Activated T-helper 1 cell treated with anti-CD3 and anti-CD28 coated beads, Interleukin-12 subunit alpha, Interleukin-12 subunit beta, Interleukin-2, Interleukin-4 antibody, amounts not matched to agents 30 ng/mL and 10 ng/mL and 1 ng/mL, durations not matched to agents 14 hours and 24 hours and 36 hours (primary cell): ENCODE data around the gene ARPC5. TPM values are rescaled to one million over a fixed set of nuclear protein-coding genes. Genes with fewer than 3 reads are reported as not detected.
"Not testable (repeated sequence)": the region's sequence is repeated elsewhere in the genome, so short reads cannot be mapped to it uniquely, and the experiment has no call there.

ENCODE experiments used
- DNase-seq: peaks from one replicate; pipeline ENCODE4 v3.0.0; 2021; ENCODE audit warnings: low spot score
- H3K27ac Mint-ChIP-seq: one replicate; pipeline ENCODE4 v1.8.0; 2021; ENCODE audit warnings: mild to moderate bottlenecking, mixed read lengths
- H3K27me3 Mint-ChIP-seq: one replicate; pipeline ENCODE4 v1.8.0; 2022; ENCODE audit warnings: mild to moderate bottlenecking, moderate library complexity, mixed read lengths; ENCODE audit not compliant: insufficient read depth
- H3K36me3 Mint-ChIP-seq: one replicate; pipeline ENCODE4 v1.8.0; 2021; ENCODE audit warnings: low read depth, mixed read lengths
- H3K4me1 Mint-ChIP-seq: one replicate; pipeline ENCODE4 v1.8.0; 2021; ENCODE audit warnings: low read depth, mixed read lengths
- H3K4me3 Mint-ChIP-seq: one replicate; pipeline ENCODE4 v1.8.0; 2021; ENCODE audit warnings: mild to moderate bottlenecking, moderate library complexity, mixed read lengths
- H3K9me3 Mint-ChIP-seq: one replicate; pipeline ENCODE4 v1.8.0; 2021; ENCODE audit warnings: mixed read lengths
- intact Hi-C: fragments of 100-400 bp; cut with micrococcal nuclease; formaldehyde crosslinking; loops from one replicate; pipeline ENCODE4 v1.15.1; 2024
- total RNA-seq: library from RNA; stranded (reverse); gene quantifications from 2 replicates; pipeline ENCODE4 v1.2.3, GENCODE V29; 2022

The ARPC5 gene
- total RNA-seq, 1 donor from 2014 or later: 146 TPM

GRCh38 chr1:183638649-183639387 is 3.2 kb upstream of the ARPC5 start:
- H3K4me3 Mint-ChIP-seq: no peak overlapping the region
- no peak overlapping the region for H3K27ac Mint-ChIP-seq
- H3K4me1 Mint-ChIP-seq: peaks cover 31% of the 10 kb centered on the region
- DNase-seq: no peak
- peaks cover 6% of the 10 kb centered on the region for H3K27me3 Mint-ChIP-seq
- H3K36me3 Mint-ChIP-seq: peaks cover 3% of the 10 kb centered on the region
- no peaks in the 10 kb centered on the region for H3K9me3 Mint-ChIP-seq
- intact Hi-C loops: loop anchor here (5.0 to 10.0 kb wide), 6 partner anchors 794 to 1612 kb away; partner anchors contain the start of genes RNF2, SWT1 and TRMT1L

GRCh38 chr1:183636783-183637182 is 1.2 kb upstream of the ARPC5 start:
- intact Hi-C loops: loop anchor here (1.0 to 10.0 kb wide), 9 partner anchors 16 to 1609 kb away; partner anchors contain the start of genes RNF2, SWT1 and TRMT1L
- peaks cover 9% of the 10 kb centered on the region for H3K36me3 Mint-ChIP-seq

GRCh38 chr1:183636334-183636682 is 725 bp upstream of the ARPC5 start:
- peaks cover 4% of the 10 kb centered on the region for H3K27me3 Mint-ChIP-seq
- intact Hi-C loops: loop anchor here (1.0 to 10.0 kb wide), 9 partner anchors 16 to 1609 kb away; partner anchors contain the start of genes RNF2, SWT1 and TRMT1L
- H3K4me3 Mint-ChIP-seq: peak overlapping the region; percentile 100
- peak overlapping the region; percentile 100 for H3K27ac Mint-ChIP-seq
- H3K36me3 Mint-ChIP-seq: peaks cover 9% of the 10 kb centered on the region
- no peak for DNase-seq
- H3K4me1 Mint-ChIP-seq: peaks cover 45% of the 10 kb centered on the region
- no peaks in the 10 kb centered on the region for H3K9me3 Mint-ChIP-seq

More at GRCh38 chr1:183636783-183637182, 1.2 kb upstream of the ARPC5 start:
- Mint-ChIP-seq H3K4me1 (peaks cover 45% of the 10 kb centered on the region), H3K9me3 (no peaks in the 10 kb centered on the region), H3K4me3 (peak overlapping the region; percentile 100), H3K27me3 (peaks cover 6% of the 10 kb centered on the region), H3K27ac (peak overlapping the region; percentile 100)
- DNase-seq: no peak

- peak; percentile 13 for DNase-seq
- peaks cover 4% of the 10 kb centered on the region for H3K27me3 Mint-ChIP-seq
These were observed 431 bp downstream of the ARPC5 start for GRCh38 chr1:183635099-183635605.

GRCh38 chr1:183634429-183635065 is 1.0 kb downstream of the ARPC5 start:
- H3K36me3 Mint-ChIP-seq: peaks cover 18% of the 10 kb centered on the region
- peaks cover 4% of the 10 kb centered on the region for H3K27me3 Mint-ChIP-seq
- H3K27ac Mint-ChIP-seq: peak overlapping the region; percentile 91
- peak overlapping the region; percentile 100 for H3K4me3 Mint-ChIP-seq
- no peak for DNase-seq
- H3K9me3 Mint-ChIP-seq: no peaks in the 10 kb centered on the region
- intact Hi-C loops: loop anchor here (1.0 to 10.0 kb wide), 10 partner anchors 164 to 1607 kb away; partner anchors contain the start of genes EDEM3, RNF2, SWT1 and TRMT1L
- H3K4me1 Mint-ChIP-seq: peaks cover 55% of the 10 kb centered on the region

More at GRCh38 chr1:183635099-183635605, 431 bp downstream of the ARPC5 start:
- H3K4me3 Mint-ChIP-seq: peak overlapping the region; percentile 100
- peaks cover 16% of the 10 kb centered on the region for H3K36me3 Mint-ChIP-seq
- intact Hi-C loops: loop anchor here (1.0 to 10.0 kb wide), 9 partner anchors 276 to 1608 kb away; partner anchors contain the start of genes EDEM3, RNF2, SWT1 and TRMT1L
- no peaks in the 10 kb centered on the region for H3K9me3 Mint-ChIP-seq
- H3K4me1 Mint-ChIP-seq: peaks cover 52% of the 10 kb centered on the region
- peak overlapping the region; percentile 100 for H3K27ac Mint-ChIP-seq

GRCh38 chr1:183633676-183634343 is 1.8 kb downstream of the ARPC5 start:
- Mint-ChIP-seq H3K4me1 (peaks cover 59% of the 10 kb centered on the region), H3K27me3 (peaks cover 3% of the 10 kb centered on the region), H3K4me3 (peak overlapping the region; percentile 100), H3K36me3 (peaks cover 23% of the 10 kb centered on the region), H3K9me3 (no peaks in the 10 kb centered on the region), H3K27ac (peak overlapping the region; percentile 91)
- intact Hi-C loops: loop anchor here (1.0 to 10.0 kb wide), 9 partner anchors 44 to 1411 kb away; partner anchors contain the start of genes EDEM3, NCF2 and RNF2
- peak; percentile 12 for DNase-seq

- Mint-ChIP-seq H3K27me3 (no peaks in the 10 kb centered on the region), H3K27ac (peak overlapping the region; percentile 58), H3K4me3 (peak overlapping the region; percentile 100), H3K4me1 (peaks cover 66% of the 10 kb centered on the region), H3K36me3 (peaks cover 31% of the 10 kb centered on the region), H3K9me3 (no peaks in the 10 kb centered on the region)
- DNase-seq: no peak
- intact Hi-C loops: loop anchor here (1.0 to 10.0 kb wide), 6 partner anchors 43 to 1412 kb away; partner anchors contain the start of genes NCF2 and RNF2
These were observed 2.6 kb downstream of the ARPC5 start for GRCh38 chr1:183632964-183633363.

GRCh38 chr1:183632114-183632513 is 3.5 kb downstream of the ARPC5 start:
- Mint-ChIP-seq H3K4me1 (peaks cover 63% of the 10 kb centered on the region), H3K27me3 (no peaks in the 10 kb centered on the region), H3K4me3 (peak overlapping the region; percentile 28), H3K27ac (no peak overlapping the region), H3K36me3 (peaks cover 31% of the 10 kb centered on the region), H3K9me3 (no peaks in the 10 kb centered on the region)
- intact Hi-C loops: loop anchor here (10.0 kb wide), 4 partner anchors 787 to 1413 kb away; partner anchors contain the start of gene RNF2
- no peak for DNase-seq

- no peak for DNase-seq
- intact Hi-C loops: loop anchor here (10.0 kb wide), 4 partner anchors 786 to 1414 kb away; partner anchors contain the start of gene RNF2
- no peaks in the 10 kb centered on the region for H3K27me3 Mint-ChIP-seq
- H3K4me1 Mint-ChIP-seq: peaks cover 58% of the 10 kb centered on the region
- peak overlapping the region; percentile 65 for H3K4me3 Mint-ChIP-seq
- peak overlapping the region; percentile 41 for H3K27ac Mint-ChIP-seq
- no peaks in the 10 kb centered on the region for H3K9me3 Mint-ChIP-seq
- H3K36me3 Mint-ChIP-seq: peaks cover 31% of the 10 kb centered on the region
These were observed 4.8 kb downstream of the ARPC5 start for GRCh38 chr1:183630748-183631147.

GRCh38 chr1:183628537-183628936 is 7.0 kb downstream of the ARPC5 start:
- no peaks in the 10 kb centered on the region for H3K27me3 Mint-ChIP-seq
- no peaks in the 10 kb centered on the region for H3K9me3 Mint-ChIP-seq
- peaks cover 52% of the 10 kb centered on the region for H3K4me1 Mint-ChIP-seq
- peaks cover 42% of the 10 kb centered on the region for H3K36me3 Mint-ChIP-seq
- H3K4me3 Mint-ChIP-seq: peak overlapping the region; percentile 23
- no peak for DNase-seq
- intact Hi-C loops: no loop called here
- peak overlapping the region; percentile 69 for H3K27ac Mint-ChIP-seq

- Mint-ChIP-seq H3K4me1 (peaks cover 44% of the 10 kb centered on the region), H3K36me3 (peaks cover 41% of the 10 kb centered on the region)
- DNase-seq, H3K4me3 Mint-ChIP-seq, H3K27ac Mint-ChIP-seq, intact Hi-C loops, H3K27me3 Mint-ChIP-seq, H3K9me3 Mint-ChIP-seq: not testable (repeated sequence)
These were observed 9.3 kb downstream of the ARPC5 start for GRCh38 chr1:183626236-183626635.
